NCI-H82 treated with DMSO at 0.1 percent for 48 hours (cell line): ENCODE data around the gene ACAD9.
"Not testable (repeated sequence)": the region's sequence is repeated elsewhere in the genome, so short reads cannot be mapped to it uniquely, and the experiment has no call there.

Source experiments
- DNase-seq: peaks from one replicate; lab custom pipeline; 2025; ENCODE audit not compliant: unreplicated experiment; lab: John Stamatoyannopoulos, UW

Gene ACAD9

GRCh38 chr3:128889139-128889894 is 9.9 kb downstream of the ACAD9 start:
- no peak for DNase-seq

- no peak for DNase-seq
These were observed 16.6 kb downstream of the ACAD9 start for GRCh38 chr3:128895843-128896697.

GRCh38 chr3:128902426-128902825 is 23.0 kb downstream of the ACAD9 start:
- DNase-seq, result no peak

- DNase-seq, result no peak
These were observed 24.1 kb downstream of the ACAD9 start for GRCh38 chr3:128903501-128903900.

- DNase-seq, result no peak
These were observed 26.8 kb downstream of the ACAD9 start for GRCh38 chr3:128906031-128906803.

- no peak for DNase-seq
These were observed 27.5 kb downstream of the ACAD9 start for GRCh38 chr3:128906804-128907525.

GRCh38 chr3:128907706-128908445 is 28.5 kb downstream of the ACAD9 start:
- DNase-seq, result no peak

GRCh38 chr3:128908951-128909350 is 29.5 kb downstream of the ACAD9 start:
- DNase-seq, result no peak

- DNase-seq, result no peak
These were observed 30.6 kb downstream of the ACAD9 start for GRCh38 chr3:128910006-128910405.

- no peak for DNase-seq
These were observed 32.5 kb downstream of the ACAD9 start for GRCh38 chr3:128911911-128912310.

- DNase-seq, result no peak
These were observed 35.7 kb downstream of the ACAD9 start for GRCh38 chr3:128914966-128915645.

GRCh38 chr3:128917291-128917690 is 37.9 kb downstream of the ACAD9 start:
- no peak for DNase-seq

- DNase-seq, result no peak
These were observed 40.6 kb downstream of the ACAD9 start for GRCh38 chr3:128919988-128920387.

GRCh38 chr3:128922804-128923459 is 43.5 kb downstream of the ACAD9 start:
- no peak for DNase-seq

GRCh38 chr3:128923576-128923975 is 44.2 kb downstream of the ACAD9 start:
- no peak for DNase-seq

- DNase-seq, result not testable (repeated sequence)
These were observed 44.6 kb downstream of the ACAD9 start for GRCh38 chr3:128923986-128924385.

- no peak for DNase-seq
These were observed 49.9 kb downstream of the ACAD9 start for GRCh38 chr3:128929364-128929763.

GRCh38 chr3:128931046-128931445 is 51.6 kb downstream of the ACAD9 start:
- DNase-seq, result no peak
